Prostate gland (tissue), 2 donors: ENCODE measurements around the gene ILDR2. TPM values are rescaled to one million over a fixed set of nuclear protein-coding genes. Genes with fewer than 3 reads are reported as not detected.

Source experiments
- DNase-seq: peaks from one replicate; pipeline ENCODE4 v3.0.0-alpha.2; 2019; ENCODE audit warnings: low spot score
- H3K27ac ChIP-seq, 2 donors: fragments of 200-600 bp; sonication (generic); 2 replicates each; pipeline ENCODE4 v1.5.1; 2017 to 2019
- H3K27me3 ChIP-seq: fragments of 200-600 bp; sonication (generic); replicated peaks from 2 replicates; pipeline ENCODE4 v1.5.1; 2019; ENCODE audit not compliant: insufficient read depth
- H3K36me3 ChIP-seq, 2 donors: fragments of 200-600 bp; sonication (generic); 1 replicate in 1 of 2; 2 replicates in 1 of 2; pipeline versions ENCODE4 v1.5.1 to v1.8.1; 2017 to 2019
- H3K4me1 ChIP-seq: fragments of 200-600 bp; sonication (generic); replicated peaks from 2 replicates; pipeline ENCODE4 v1.5.1; 2019
- H3K4me3 ChIP-seq, 2 donors: fragments of 200-600 bp; sonication (generic); 2 replicates each; pipeline ENCODE4 v1.5.1; 2017 to 2019
- H3K9me3 ChIP-seq: fragments of 200-600 bp; sonication (generic); 2 replicates; pipeline ENCODE4 v1.5.1; 2017
- POLR2A ChIP-seq: fragments of 450-650 bp; IDR thresholded peaks from one replicate; pipeline ENCODE4 v1.6.1; 2016; ENCODE audit warnings: antibody characterized with exemption, mild to moderate bottlenecking
- POLR2AphosphoS5 ChIP-seq: sonication (generic); formaldehyde crosslinking; IDR thresholded peaks from one replicate; pipeline ENCODE4 v1.6.1; 2017; ENCODE audit warnings: antibody characterized with exemption
- WGBS: methylation state at CpG from one replicate; pipeline ENCODE4 v1.1.5; 2018; 5-methylcytosine and 5-hydroxymethylcytosine counted together
- intact Hi-C: fragments of 100-400 bp; cut with DNase I; formaldehyde crosslinking; loops from one replicate; pipeline ENCODE4 v1.14.2; 2022
- total RNA-seq, 2 donors: library from RNA; depleted of rRNA; stranded (reverse); fragments of >200 nt; gene quantifications; one replicate each; pipeline ENCODE4 v1.1.0, GENCODE V29; 2016
- TF ChIP-seq, protein P1 (sequence below), 4 experiments: fragments of 200-600 bp in 2 of 4; fragments of 450-650 bp in 2 of 4; sonication (generic) in 2 of 4; IDR thresholded peaks; 1 replicate in 3 of 4; 2 replicates in 1 of 4; pipeline ENCODE4 v1.5.1; 2016 to 2019; ENCODE audit warnings: antibody characterized with exemption in 4 of 4, mild to moderate bottlenecking in 2 of 4, moderate library complexity in 2 of 4

Gene ILDR2
- total RNA-seq, 2 donors from 2014 or later: 3.2 to 175 TPM

DNA sequence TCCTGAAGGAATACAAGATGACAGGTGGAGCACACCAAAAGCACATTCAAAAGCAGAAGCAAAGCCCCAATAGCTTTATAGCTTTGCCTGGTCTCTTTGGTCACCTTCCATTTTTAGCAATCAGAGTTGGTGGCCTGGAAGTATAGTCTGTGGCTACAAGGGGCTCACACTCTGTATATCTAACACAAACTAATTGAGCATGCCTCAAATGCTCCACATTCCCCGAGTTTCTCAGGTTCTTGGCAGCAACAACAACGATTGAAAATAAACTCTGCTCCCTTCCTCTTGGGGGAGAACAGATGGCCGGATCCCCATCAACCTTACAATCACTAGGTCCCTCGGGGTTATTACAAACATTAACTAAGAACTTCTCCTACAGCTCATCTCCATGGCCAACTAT lies 74.4 kb downstream of the ILDR2 start:
- TF ChIP-seq POLR2A: no peak
- TF ChIP-seq POLR2AphosphoS5: no peak
- TF ChIP-seq, protein P1, sequence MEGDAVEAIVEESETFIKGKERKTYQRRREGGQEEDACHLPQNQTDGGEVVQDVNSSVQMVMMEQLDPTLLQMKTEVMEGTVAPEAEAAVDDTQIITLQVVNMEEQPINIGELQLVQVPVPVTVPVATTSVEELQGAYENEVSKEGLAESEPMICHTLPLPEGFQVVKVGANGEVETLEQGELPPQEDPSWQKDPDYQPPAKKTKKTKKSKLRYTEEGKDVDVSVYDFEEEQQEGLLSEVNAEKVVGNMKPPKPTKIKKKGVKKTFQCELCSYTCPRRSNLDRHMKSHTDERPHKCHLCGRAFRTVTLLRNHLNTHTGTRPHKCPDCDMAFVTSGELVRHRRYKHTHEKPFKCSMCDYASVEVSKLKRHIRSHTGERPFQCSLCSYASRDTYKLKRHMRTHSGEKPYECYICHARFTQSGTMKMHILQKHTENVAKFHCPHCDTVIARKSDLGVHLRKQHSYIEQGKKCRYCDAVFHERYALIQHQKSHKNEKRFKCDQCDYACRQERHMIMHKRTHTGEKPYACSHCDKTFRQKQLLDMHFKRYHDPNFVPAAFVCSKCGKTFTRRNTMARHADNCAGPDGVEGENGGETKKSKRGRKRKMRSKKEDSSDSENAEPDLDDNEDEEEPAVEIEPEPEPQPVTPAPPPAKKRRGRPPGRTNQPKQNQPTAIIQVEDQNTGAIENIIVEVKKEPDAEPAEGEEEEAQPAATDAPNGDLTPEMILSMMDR (IDR thresholded peaks at IDR 0.05): no peak
- DNase-seq: no peak
- Histone ChIP-seq H3K27ac (no peak overlapping the region), H3K9me3 (no peaks in the 10 kb centered on the region), H3K4me3 (no peak overlapping the region), H3K36me3 (no peaks in the 10 kb centered on the region), H3K4me1 (no peaks in the 10 kb centered on the region), H3K27me3 (no peaks in the 10 kb centered on the region)
- 42% methylated on average over 4 of the region's 4 CpGs for WGBS
- intact Hi-C loops: no loop called here

DNA sequence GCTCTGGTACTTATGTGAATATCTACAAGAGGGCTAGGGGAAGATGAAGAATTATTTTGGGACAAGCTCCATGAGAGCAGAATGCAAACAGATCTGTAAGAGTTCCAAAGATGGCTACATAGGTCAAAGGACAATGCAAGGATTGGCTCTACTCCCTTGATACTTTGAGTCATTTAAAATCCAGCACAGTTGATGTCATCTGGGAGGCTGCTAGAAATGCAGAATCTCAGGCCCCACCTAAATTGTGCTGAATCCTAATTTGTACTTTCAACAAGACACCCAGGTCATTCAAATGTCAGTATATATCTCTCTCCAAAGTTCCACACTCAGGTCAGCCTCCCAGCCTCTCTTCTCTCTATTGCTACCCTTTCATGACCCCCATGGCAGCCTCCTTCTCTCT lies 75.6 kb downstream of the ILDR2 start:
- H3K4me1 ChIP-seq: no peaks in the 10 kb centered on the region
- intact Hi-C loops: no loop called here
- H3K27ac ChIP-seq: no peak overlapping the region
- no peak for TF ChIP-seq POLR2AphosphoS5
- no peak for DNase-seq
- no peaks in the 10 kb centered on the region for H3K27me3 ChIP-seq
- H3K4me3 ChIP-seq: no peak overlapping the region
- H3K9me3 ChIP-seq: no peaks in the 10 kb centered on the region
- no peaks in the 10 kb centered on the region for H3K36me3 ChIP-seq

- no peak for TF ChIP-seq POLR2A
- no peak for TF ChIP-seq POLR2AphosphoS5
- TF ChIP-seq, protein P1 (IDR thresholded peaks at IDR 0.05): no peak
- intact Hi-C loops: no loop called here
- WGBS: 53% methylated on average over 4 of the region's 4 CpGs
- no peak overlapping the region for H3K4me3 ChIP-seq
- H3K27me3 ChIP-seq: no peaks in the 10 kb centered on the region
- H3K27ac ChIP-seq: no peak overlapping the region
- H3K9me3 ChIP-seq: no peaks in the 10 kb centered on the region
- no peaks in the 10 kb centered on the region for H3K36me3 ChIP-seq
- no peaks in the 10 kb centered on the region for H3K4me1 ChIP-seq
- no peak for DNase-seq
These were observed 79.6 kb downstream of the ILDR2 start for GRCh38 chr1:166895766-166896165.

GRCh38 chr1:166889776-166890175 lies 85.6 kb downstream of the ILDR2 start:
- DNase-seq: no peak
- Histone ChIP-seq H3K27me3 (no peaks in the 10 kb centered on the region), H3K27ac (no peak overlapping the region), H3K36me3 (no peaks in the 10 kb centered on the region), H3K4me1 (no peaks in the 10 kb centered on the region), H3K9me3 (no peaks in the 10 kb centered on the region), H3K4me3 (no peak overlapping the region)
- TF ChIP-seq, protein P1 (IDR thresholded peaks at IDR 0.05): no peak
- TF ChIP-seq POLR2A: no peak
- no peak for TF ChIP-seq POLR2AphosphoS5
- intact Hi-C loops: no loop called here

GRCh38 chr1:166888373-166889111 lies 86.8 kb downstream of the ILDR2 start:
- H3K4me3 ChIP-seq: no peak overlapping the region
- TF ChIP-seq POLR2A (no peak), POLR2AphosphoS5 (no peak)
- TF ChIP-seq, protein P1 (IDR thresholded peaks at IDR 0.05): no peak
- WGBS: 76% methylated on average over 4 of the region's 4 CpGs

More at GRCh38 chr1:166888373-166889111, 86.8 kb downstream of the ILDR2 start:
- Histone ChIP-seq H3K27me3 (peaks cover 3% of the 10 kb centered on the region), H3K27ac (no peak overlapping the region), H3K36me3 (no peaks in the 10 kb centered on the region), H3K4me1 (no peaks in the 10 kb centered on the region), H3K9me3 (no peaks in the 10 kb centered on the region)
- DNase-seq: no peak
- intact Hi-C loops: no loop called here
